HepG2 (cell line): ENCODE results near the gene DDX1. TPM values are rescaled to one million over a fixed set of nuclear protein-coding genes. Genes with fewer than 3 reads are reported as not detected.
A peak's percentile ranks its signal among the peaks of the same experiment; 100 is the strongest.

Experiments used
- BHLHE40 ChIP-seq: IDR thresholded peaks from 2 replicates; pipeline ENCODE4 v1.6.1; 2011; ENCODE audit warnings: low read length, improper control_type of control experiment
- EZH2 ChIP-seq: conservative IDR thresholded peaks from 2 replicates; pipeline ENCODE4 v1.6.1; 2012; ENCODE audit warnings: mild to moderate bottlenecking, low read depth, low read length, moderate library complexity
- ISX ChIP-seq: sonication (generic); formaldehyde crosslinking; conservative IDR thresholded peaks from 2 replicates; pipeline ENCODE4 v1.5.0; 2020; ENCODE audit warnings: missing genetic modification reagents
- JARID2 ChIP-seq: sonication (generic); formaldehyde crosslinking; IDR thresholded peaks from 2 replicates; pipeline ENCODE4 v1.8.1; 2023; ENCODE audit warnings: missing genetic modification reagents, inconsistent platforms; ENCODE audit not compliant: insufficient replicate concordance
- MEIS1 ChIP-seq: sonication (generic); formaldehyde crosslinking; IDR thresholded peaks from 2 replicates; pipeline ENCODE4 v1.9.0; 2021; ENCODE audit warnings: mild to moderate bottlenecking, missing genetic modification reagents, moderate library complexity, borderline replicate concordance
- NFE2L1 ChIP-seq: sonication (generic); formaldehyde crosslinking; IDR thresholded peaks from 2 replicates; pipeline ENCODE4 v1.4.0; 2020; ENCODE audit warnings: missing genetic modification reagents, mild to moderate bottlenecking, borderline replicate concordance
- SIX1 ChIP-seq: sonication (generic); formaldehyde crosslinking; IDR thresholded peaks from 2 replicates; pipeline ENCODE4 v1.4.0; 2020; ENCODE audit warnings: missing genetic modification reagents, borderline replicate concordance
- ZNF232 ChIP-seq: sonication (generic); formaldehyde crosslinking; IDR thresholded peaks from 2 replicates; pipeline ENCODE4 v1.4.0; 2020; ENCODE audit warnings: missing genetic modification reagents, borderline replicate concordance
- ZNF441 ChIP-seq: sonication (generic); formaldehyde crosslinking; IDR thresholded peaks from 2 replicates; pipeline ENCODE4 v1.7.0; 2021; ENCODE audit warnings: missing genetic modification reagents, borderline replicate concordance
- ZNF577 ChIP-seq: sonication (generic); formaldehyde crosslinking; IDR thresholded peaks from 2 replicates; pipeline ENCODE4 v1.4.0; 2020; ENCODE audit warnings: mild to moderate bottlenecking, low read depth, missing genetic modification reagents, borderline replicate concordance
- ZNF629 ChIP-seq: sonication (generic); formaldehyde crosslinking; conservative IDR thresholded peaks from 2 replicates; pipeline ENCODE4 v1.5.0; 2020; ENCODE audit warnings: missing genetic modification reagents
- ZNF768 ChIP-seq: sonication (generic); formaldehyde crosslinking; IDR thresholded peaks from 2 replicates; pipeline ENCODE4 v1.4.0; 2020; ENCODE audit warnings: missing genetic modification reagents
- polyA plus RNA-seq, 8 experiments: library from polyadenylated mRNA; depleted of rRNA in 3 of 8; stranded (reverse) in 7 of 8; unstranded in 1 of 8; fragments of >200 nt; fragmentation: Illumina TruSeq in 4 of 8; extraction: Trizol in 4 of 8; gene quantifications; 2 replicates each; pipeline versions ENCODE4 v1.2.1 to v1.2.3, GENCODE V29; 2011 to 2016; ENCODE audit warnings: low read depth in 4 of 8, missing spikeins in 1 of 8, mixed read lengths in 1 of 8; ENCODE audit not compliant: insufficient read depth in 1 of 8
- total RNA-seq, 5 experiments: library from RNA; depleted of rRNA; stranded (reverse); fragments of >200 nt; fragmentation: Illumina TruSeq; extraction: Trizol; gene quantifications; 2 replicates each; pipeline ENCODE4 v1.2.3, GENCODE V29; 2016; ENCODE audit warnings: low read depth in 1 of 5
- TF ChIP-seq, protein P1 (sequence below): sonication (generic); formaldehyde crosslinking; IDR thresholded peaks from 2 replicates; pipeline ENCODE4 v1.4.0; 2020; ENCODE audit warnings: mild to moderate bottlenecking, missing genetic modification reagents
- TF ChIP-seq, protein P2 (sequence below): sonication (generic); formaldehyde crosslinking; IDR thresholded peaks from 2 replicates; pipeline ENCODE4 v1.8.0; 2022; ENCODE audit warnings: missing genetic modification reagents, mild to moderate bottlenecking, moderate library complexity, borderline replicate concordance
- TF ChIP-seq, protein P3 (sequence below): sonication (generic); formaldehyde crosslinking; IDR thresholded peaks from 2 replicates; pipeline ENCODE4 v1.4.0; 2020; ENCODE audit warnings: missing genetic modification reagents
- TF ChIP-seq, protein P4 (sequence below): IDR thresholded peaks from 2 replicates; pipeline ENCODE4 v1.6.1; 2016
- TF ChIP-seq, protein P5 (sequence below): sonication (generic); formaldehyde crosslinking; IDR thresholded peaks from 2 replicates; pipeline ENCODE4 v1.4.0; 2020; ENCODE audit warnings: missing genetic modification reagents, borderline replicate concordance
- TF ChIP-seq, protein P6 (sequence below), 2 experiments: sonication (generic) in 1 of 2; formaldehyde crosslinking in 1 of 2; IDR thresholded peaks; 2 replicates each; pipeline versions ENCODE4 v1.4.0 to v1.6.1; 2018 to 2020; ENCODE audit warnings: missing genetic modification reagents in 2 of 2, borderline replicate concordance in 1 of 2, low read depth in 1 of 2, mild to moderate bottlenecking in 1 of 2, missing biosample characterization in 1 of 2

Gene DDX1
- total and polyA plus RNA-seq, 2 of the 13 experiments (the other 11 are each of a cell fraction or from before 2014, with no cell fraction given), result 81.6 to 130 TPM

DNA sequence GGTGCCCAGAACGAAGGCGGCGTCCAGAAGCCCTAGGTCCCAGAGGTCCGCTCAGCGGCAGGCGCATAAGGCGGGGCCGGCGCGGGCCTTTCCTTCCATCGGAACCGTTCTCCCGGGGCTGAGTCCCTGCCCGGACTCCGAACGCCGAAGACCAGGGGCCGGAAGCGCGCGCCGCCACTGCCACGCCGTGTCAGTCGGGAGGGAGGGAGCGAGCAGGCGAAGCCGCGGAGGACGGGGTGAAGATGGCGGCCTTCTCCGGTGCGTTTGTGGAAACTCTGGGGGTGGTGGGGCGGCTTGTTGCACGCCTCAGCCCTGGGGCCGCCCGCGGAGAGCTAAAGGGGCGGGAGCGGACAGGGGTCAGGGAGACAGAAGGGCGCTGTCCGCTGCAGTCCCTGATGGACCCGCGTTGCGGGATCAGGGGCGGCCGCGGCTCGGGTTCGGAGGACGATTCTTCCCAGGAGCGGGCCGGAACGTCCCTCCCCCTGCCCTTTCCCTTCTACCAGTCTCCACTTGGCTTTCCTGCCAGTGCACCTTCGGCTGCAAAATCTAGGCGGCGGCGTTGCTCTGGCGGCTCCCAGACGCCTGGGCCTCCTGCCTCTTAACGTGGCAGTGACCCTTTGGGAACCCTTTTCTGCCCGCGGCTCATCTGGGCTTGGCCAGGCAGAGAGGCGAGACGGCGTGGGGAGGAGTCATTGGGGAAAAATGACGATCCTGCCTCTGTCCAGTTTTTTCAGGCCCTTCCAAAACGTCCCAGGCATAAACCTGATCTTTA is at the start of gene DDX1 (continued):
- TF ChIP-seq, protein P1, sequence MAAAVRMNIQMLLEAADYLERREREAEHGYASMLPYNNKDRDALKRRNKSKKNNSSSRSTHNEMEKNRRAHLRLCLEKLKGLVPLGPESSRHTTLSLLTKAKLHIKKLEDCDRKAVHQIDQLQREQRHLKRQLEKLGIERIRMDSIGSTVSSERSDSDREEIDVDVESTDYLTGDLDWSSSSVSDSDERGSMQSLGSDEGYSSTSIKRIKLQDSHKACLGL (CRISPR knock-in tag), result peak; percentile 97
- TF ChIP-seq MEIS1 (CRISPR knock-in tag), result peak; percentile 97
- TF ChIP-seq, protein P2, sequence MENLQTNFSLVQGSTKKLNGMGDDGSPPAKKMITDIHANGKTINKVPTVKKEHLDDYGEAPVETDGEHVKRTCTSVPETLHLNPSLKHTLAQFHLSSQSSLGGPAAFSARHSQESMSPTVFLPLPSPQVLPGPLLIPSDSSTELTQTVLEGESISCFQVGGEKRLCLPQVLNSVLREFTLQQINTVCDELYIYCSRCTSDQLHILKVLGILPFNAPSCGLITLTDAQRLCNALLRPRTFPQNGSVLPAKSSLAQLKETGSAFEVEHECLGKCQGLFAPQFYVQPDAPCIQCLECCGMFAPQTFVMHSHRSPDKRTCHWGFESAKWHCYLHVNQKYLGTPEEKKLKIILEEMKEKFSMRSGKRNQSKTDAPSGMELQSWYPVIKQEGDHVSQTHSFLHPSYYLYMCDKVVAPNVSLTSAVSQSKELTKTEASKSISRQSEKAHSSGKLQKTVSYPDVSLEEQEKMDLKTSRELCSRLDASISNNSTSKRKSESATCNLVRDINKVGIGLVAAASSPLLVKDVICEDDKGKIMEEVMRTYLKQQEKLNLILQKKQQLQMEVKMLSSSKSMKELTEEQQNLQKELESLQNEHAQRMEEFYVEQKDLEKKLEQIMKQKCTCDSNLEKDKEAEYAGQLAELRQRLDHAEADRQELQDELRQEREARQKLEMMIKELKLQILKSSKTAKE (CRISPR knock-in tag), result peak; percentile 87
- TF ChIP-seq, protein P3, sequence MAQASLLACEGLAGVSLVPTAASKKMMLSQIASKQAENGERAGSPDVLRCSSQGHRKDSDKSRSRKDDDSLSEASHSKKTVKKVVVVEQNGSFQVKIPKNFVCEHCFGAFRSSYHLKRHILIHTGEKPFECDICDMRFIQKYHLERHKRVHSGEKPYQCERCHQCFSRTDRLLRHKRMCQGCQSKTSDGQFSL (CRISPR knock-in tag), result peak; percentile 76; the same call in 1 of the 2 replicates
- TF ChIP-seq NFE2L1 (CRISPR knock-in tag), result peak; percentile 85; the same call in 1 of the 2 replicates
- TF ChIP-seq ZNF768 (CRISPR knock-in tag), result peak; percentile 91
- TF ChIP-seq BHLHE40, result peak; percentile 45; the same call in 1 of the 2 replicates
- peak; percentile 68; the same call in 1 of the 2 replicates for TF ChIP-seq SIX1 (CRISPR knock-in tag)
- TF ChIP-seq ZNF441 (CRISPR knock-in tag), result peak; percentile 90
- TF ChIP-seq, protein P4, sequence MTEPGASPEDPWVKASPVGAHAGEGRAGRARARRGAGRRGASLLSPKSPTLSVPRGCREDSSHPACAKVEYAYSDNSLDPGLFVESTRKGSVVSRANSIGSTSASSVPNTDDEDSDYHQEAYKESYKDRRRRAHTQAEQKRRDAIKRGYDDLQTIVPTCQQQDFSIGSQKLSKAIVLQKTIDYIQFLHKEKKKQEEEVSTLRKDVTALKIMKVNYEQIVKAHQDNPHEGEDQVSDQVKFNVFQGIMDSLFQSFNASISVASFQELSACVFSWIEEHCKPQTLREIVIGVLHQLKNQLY (CRISPR knock-in tag), result peak; percentile 73
- 0 out of 2 replicates have a peak, but pooled peaks have one; percentile 62 for TF ChIP-seq ISX (CRISPR knock-in tag)
- TF ChIP-seq ZNF577 (CRISPR knock-in tag), result no peak
- TF ChIP-seq ZNF232, result peak; percentile 93
- TF ChIP-seq JARID2 (CRISPR knock-in tag), result peak; percentile 88
- no peak for TF ChIP-seq EZH2
- TF ChIP-seq, protein P5, sequence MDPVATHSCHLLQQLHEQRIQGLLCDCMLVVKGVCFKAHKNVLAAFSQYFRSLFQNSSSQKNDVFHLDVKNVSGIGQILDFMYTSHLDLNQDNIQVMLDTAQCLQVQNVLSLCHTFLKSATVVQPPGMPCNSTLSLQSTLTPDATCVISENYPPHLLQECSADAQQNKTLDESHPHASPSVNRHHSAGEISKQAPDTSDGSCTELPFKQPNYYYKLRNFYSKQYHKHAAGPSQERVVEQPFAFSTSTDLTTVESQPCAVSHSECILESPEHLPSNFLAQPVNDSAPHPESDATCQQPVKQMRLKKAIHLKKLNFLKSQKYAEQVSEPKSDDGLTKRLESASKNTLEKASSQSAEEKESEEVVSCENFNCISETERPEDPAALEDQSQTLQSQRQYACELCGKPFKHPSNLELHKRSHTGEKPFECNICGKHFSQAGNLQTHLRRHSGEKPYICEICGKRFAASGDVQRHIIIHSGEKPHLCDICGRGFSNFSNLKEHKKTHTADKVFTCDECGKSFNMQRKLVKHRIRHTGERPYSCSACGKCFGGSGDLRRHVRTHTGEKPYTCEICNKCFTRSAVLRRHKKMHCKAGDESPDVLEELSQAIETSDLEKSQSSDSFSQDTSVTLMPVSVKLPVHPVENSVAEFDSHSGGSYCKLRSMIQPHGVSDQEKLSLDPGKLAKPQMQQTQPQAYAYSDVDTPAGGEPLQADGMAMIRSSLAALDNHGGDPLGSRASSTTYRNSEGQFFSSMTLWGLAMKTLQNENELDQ, result peak; percentile 95
- TF ChIP-seq, protein P6, sequence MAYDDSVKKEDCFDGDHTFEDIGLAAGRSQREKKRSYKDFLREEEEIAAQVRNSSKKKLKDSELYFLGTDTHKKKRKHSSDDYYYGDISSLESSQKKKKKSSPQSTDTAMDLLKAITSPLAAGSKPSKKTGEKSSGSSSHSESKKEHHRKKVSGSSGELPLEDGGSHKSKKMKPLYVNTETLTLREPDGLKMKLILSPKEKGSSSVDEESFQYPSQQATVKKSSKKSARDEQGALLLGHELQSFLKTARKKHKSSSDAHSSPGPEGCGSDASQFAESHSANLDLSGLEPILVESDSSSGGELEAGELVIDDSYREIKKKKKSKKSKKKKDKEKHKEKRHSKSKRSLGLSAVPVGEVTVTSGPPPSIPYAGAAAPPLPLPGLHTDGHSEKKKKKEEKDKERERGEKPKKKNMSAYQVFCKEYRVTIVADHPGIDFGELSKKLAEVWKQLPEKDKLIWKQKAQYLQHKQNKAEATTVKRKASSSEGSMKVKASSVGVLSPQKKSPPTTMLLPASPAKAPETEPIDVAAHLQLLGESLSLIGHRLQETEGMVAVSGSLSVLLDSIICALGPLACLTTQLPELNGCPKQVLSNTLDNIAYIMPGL (CRISPR knock-in tag; IDR thresholded peaks at IDR 0.05; ENCODE audit: borderline replicate concordance in 1 of 2, low read depth in 1 of 2), result peak; percentile 99 to 100
- TF ChIP-seq ZNF629, result peak; percentile 71
